ACC112 (cell line): Measurements from ENCODE around the gene TEX261.

Source experiments
- H2AFZ ChIP-seq: fragments of 200-600 bp; sonication (generic); one replicate; pipeline ENCODE4 v1.6.0; 2017; ENCODE audit warnings: antibody characterized with exemption, low read length; ENCODE audit not compliant: unreplicated experiment
- H3K27ac ChIP-seq: fragments of 200-600 bp; sonication (generic); 2 replicates; pipeline ENCODE4 v1.5.1; 2014; ENCODE audit warnings: low read depth, mild to moderate bottlenecking, antibody characterized with exemption, low read length, moderate library complexity
- H3K27me3 ChIP-seq: fragments of 200-600 bp; sonication (generic); 2 replicates; pipeline ENCODE4 v1.6.1; 2014; ENCODE audit warnings: mild to moderate bottlenecking, antibody characterized with exemption, low read length, moderate library complexity, mixed read lengths; ENCODE audit not compliant: insufficient read depth
- H3K36me3 ChIP-seq: fragments of 200-600 bp; sonication (generic); 2 replicates; pipeline ENCODE4 v1.6.1; 2016; ENCODE audit warnings: mild to moderate bottlenecking, antibody characterized with exemption, low read length, moderate library complexity, mixed read lengths; ENCODE audit not compliant: insufficient read depth
- H3K4me1 ChIP-seq: fragments of 200-600 bp; sonication (generic); one replicate; pipeline ENCODE4 v1.6.1; 2016; ENCODE audit warnings: low read length, mixed read lengths; ENCODE audit not compliant: insufficient read depth, unreplicated experiment, control insufficient read depth
- H3K4me3 ChIP-seq: fragments of 200-600 bp; sonication (generic); 2 replicates; pipeline ENCODE4 v1.5.1; 2014; ENCODE audit warnings: mild to moderate bottlenecking, low read depth, low read length
- H3K79me2 ChIP-seq: fragments of 200-600 bp; sonication (generic); one replicate; pipeline ENCODE4 v1.6.0; 2016; ENCODE audit warnings: low read length; ENCODE audit not compliant: control insufficient read depth, unreplicated experiment, insufficient read depth

Gene TEX261

GRCh38 chr2:70988151-70988550, 6.5 kb downstream of the TEX261 start:
- no peak overlapping the region for H3K4me3 ChIP-seq
- H3K79me2 ChIP-seq: peaks cover 6% of the 10 kb centered on the region
- H3K36me3 ChIP-seq: peaks cover 5% of the 10 kb centered on the region; the same call in 1 of the 2 replicates
- no peak overlapping the region for H2AFZ ChIP-seq
- peaks cover 4% of the 10 kb centered on the region for H3K4me1 ChIP-seq
- no peak overlapping the region for H3K27ac ChIP-seq
- H3K27me3 ChIP-seq: no peaks in the 10 kb centered on the region

DNA sequence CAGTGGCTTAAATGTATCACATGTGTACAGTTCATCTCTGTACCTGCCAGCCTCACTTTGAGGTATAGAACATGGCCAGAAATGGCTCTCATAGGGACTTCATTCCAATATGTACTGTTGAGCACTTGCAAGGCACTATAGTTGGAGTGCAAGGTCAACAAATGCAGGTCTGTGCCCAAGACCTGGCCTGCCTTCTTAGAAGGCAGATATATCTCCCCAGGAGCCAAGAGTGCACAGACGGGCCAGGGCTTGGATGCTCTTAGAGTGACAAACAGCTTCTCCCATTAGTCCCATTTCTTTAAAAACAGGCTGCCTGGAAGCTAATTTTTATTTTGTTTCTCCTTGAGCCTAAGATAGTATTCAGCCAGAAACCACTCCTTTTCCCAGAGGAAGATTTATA, 7.3 kb downstream of the TEX261 start:
- H3K79me2 ChIP-seq: no peaks in the 10 kb centered on the region
- no peak overlapping the region for H3K4me3 ChIP-seq
- H3K27ac ChIP-seq: no peak overlapping the region
- H3K4me1 ChIP-seq: no peaks in the 10 kb centered on the region
- H3K36me3 ChIP-seq: peaks cover 5% of the 10 kb centered on the region; the same call in 1 of the 2 replicates
- no peak overlapping the region for H2AFZ ChIP-seq
- no peaks in the 10 kb centered on the region for H3K27me3 ChIP-seq

DNA sequence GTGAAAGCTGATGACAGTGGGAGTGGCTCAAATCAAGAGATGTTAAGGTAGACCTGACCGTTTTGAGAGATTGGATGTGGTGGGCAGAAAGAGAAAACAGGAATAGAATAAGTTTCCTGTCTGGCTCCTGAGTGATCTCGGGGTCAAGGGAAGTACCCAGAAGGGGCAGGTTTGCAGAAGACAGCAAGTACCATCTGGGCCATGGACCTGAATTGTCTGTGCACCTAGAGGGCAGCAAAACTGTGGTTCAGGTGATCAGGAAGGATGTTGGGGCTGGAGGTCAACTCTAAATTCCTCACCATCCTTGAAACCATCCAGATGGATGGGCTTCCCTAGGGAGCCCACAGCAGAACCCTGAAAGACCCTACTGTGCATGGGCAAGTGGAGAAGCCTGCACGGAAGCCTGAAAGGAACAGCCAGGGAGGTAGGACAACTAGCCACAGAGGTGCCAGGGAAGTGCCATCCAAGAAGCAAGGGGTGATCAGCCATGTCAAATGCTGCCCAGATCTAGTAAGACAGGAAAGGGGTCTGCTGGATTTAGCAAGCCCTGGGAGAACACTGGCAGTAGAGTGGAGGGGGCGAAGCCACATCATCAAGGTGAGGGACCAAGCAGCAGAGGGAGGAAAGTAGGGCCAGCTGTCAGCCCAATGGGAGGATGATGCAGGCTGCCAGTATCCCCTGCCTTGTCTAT, 8.0 kb downstream of the TEX261 start:
- peaks cover 5% of the 10 kb centered on the region; the same call in 1 of the 2 replicates for H3K36me3 ChIP-seq
- H3K4me1 ChIP-seq: no peaks in the 10 kb centered on the region
- no peaks in the 10 kb centered on the region for H3K27me3 ChIP-seq
- H2AFZ ChIP-seq: no peak overlapping the region
- H3K27ac ChIP-seq: no peak overlapping the region
- H3K4me3 ChIP-seq: no peak overlapping the region
- H3K79me2 ChIP-seq: no peaks in the 10 kb centered on the region

DNA sequence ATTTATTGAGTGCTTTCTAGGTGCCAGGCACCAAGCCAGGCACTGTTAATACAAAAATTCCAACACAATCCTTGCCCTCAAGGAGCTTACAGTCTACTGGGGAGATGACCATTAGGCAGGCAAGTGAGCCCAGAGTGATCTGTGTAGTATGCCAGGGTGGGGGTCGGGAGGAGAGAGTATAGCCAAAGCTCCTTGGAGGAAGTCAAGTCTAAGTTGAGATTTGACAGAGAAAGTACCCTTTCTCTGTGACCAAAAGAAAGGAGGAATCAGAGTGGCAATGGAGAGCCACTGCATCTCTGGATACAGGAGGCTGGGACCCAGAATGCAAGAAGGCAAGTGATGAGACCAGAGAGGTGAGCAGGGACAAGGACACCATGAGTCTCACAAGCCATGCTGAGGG, 8.7 kb downstream of the TEX261 start:
- Histone ChIP-seq H3K4me1 (no peaks in the 10 kb centered on the region), H3K27ac (no peak overlapping the region), H3K27me3 (no peaks in the 10 kb centered on the region), H3K79me2 (no peaks in the 10 kb centered on the region), H3K4me3 (no peak overlapping the region), H2AFZ (no peak overlapping the region), H3K36me3 (peaks cover 5% of the 10 kb centered on the region; the same call in 1 of the 2 replicates)

GRCh38 chr2:70985283-70985688, 9.4 kb downstream of the TEX261 start:
- H3K79me2 ChIP-seq: no peaks in the 10 kb centered on the region
- H2AFZ ChIP-seq: no peak overlapping the region

GRCh38 chr2:70984576-70985282, 9.9 kb downstream of the TEX261 start:
- Histone ChIP-seq H3K79me2 (no peaks in the 10 kb centered on the region), H3K4me1 (no peaks in the 10 kb centered on the region), H3K27me3 (no peaks in the 10 kb centered on the region), H3K36me3 (peaks cover 5% of the 10 kb centered on the region; the same call in 1 of the 2 replicates), H3K4me3 (no peak overlapping the region), H3K27ac (no peak overlapping the region), H2AFZ (no peak overlapping the region)

More at GRCh38 chr2:70985283-70985688, 9.4 kb downstream of the TEX261 start:
- no peak overlapping the region for H3K27ac ChIP-seq
- H3K27me3 ChIP-seq: no peaks in the 10 kb centered on the region
- peaks cover 5% of the 10 kb centered on the region; the same call in 1 of the 2 replicates for H3K36me3 ChIP-seq
- no peak overlapping the region for H3K4me3 ChIP-seq
- no peaks in the 10 kb centered on the region for H3K4me1 ChIP-seq

- no peaks in the 10 kb centered on the region for H3K27me3 ChIP-seq
- H3K36me3 ChIP-seq: peaks cover 5% of the 10 kb centered on the region; the same call in 1 of the 2 replicates
- H2AFZ ChIP-seq: no peak overlapping the region
- H3K79me2 ChIP-seq: no peaks in the 10 kb centered on the region
- H3K27ac ChIP-seq: no peak overlapping the region
- H3K4me3 ChIP-seq: no peak overlapping the region
- H3K4me1 ChIP-seq: peaks cover under 1% of the 10 kb centered on the region
These were observed 10.5 kb downstream of the TEX261 start for GRCh38 chr2:70984228-70984575.

- H3K27ac ChIP-seq: no peak overlapping the region
- peaks cover 5% of the 10 kb centered on the region for H3K4me1 ChIP-seq
- no peaks in the 10 kb centered on the region for H3K79me2 ChIP-seq
- H3K4me3 ChIP-seq: no peak overlapping the region
- no peaks in the 10 kb centered on the region for H3K27me3 ChIP-seq
- H2AFZ ChIP-seq: no peak overlapping the region
- H3K36me3 ChIP-seq: peaks cover 5% of the 10 kb centered on the region; the same call in 1 of the 2 replicates
These were observed 11.0 kb downstream of the TEX261 start for GRCh38 chr2:70983506-70984227.

- no peak overlapping the region for H3K27ac ChIP-seq
- H3K36me3 ChIP-seq: peaks cover 5% of the 10 kb centered on the region; the same call in 1 of the 2 replicates
- no peaks in the 10 kb centered on the region for H3K27me3 ChIP-seq
- H3K4me3 ChIP-seq: no peak overlapping the region
- no peak overlapping the region for H2AFZ ChIP-seq
- H3K79me2 ChIP-seq: no peaks in the 10 kb centered on the region
- H3K4me1 ChIP-seq: peaks cover 5% of the 10 kb centered on the region
These were observed 11.7 kb downstream of the TEX261 start for GRCh38 chr2:70982971-70983370.

DNA sequence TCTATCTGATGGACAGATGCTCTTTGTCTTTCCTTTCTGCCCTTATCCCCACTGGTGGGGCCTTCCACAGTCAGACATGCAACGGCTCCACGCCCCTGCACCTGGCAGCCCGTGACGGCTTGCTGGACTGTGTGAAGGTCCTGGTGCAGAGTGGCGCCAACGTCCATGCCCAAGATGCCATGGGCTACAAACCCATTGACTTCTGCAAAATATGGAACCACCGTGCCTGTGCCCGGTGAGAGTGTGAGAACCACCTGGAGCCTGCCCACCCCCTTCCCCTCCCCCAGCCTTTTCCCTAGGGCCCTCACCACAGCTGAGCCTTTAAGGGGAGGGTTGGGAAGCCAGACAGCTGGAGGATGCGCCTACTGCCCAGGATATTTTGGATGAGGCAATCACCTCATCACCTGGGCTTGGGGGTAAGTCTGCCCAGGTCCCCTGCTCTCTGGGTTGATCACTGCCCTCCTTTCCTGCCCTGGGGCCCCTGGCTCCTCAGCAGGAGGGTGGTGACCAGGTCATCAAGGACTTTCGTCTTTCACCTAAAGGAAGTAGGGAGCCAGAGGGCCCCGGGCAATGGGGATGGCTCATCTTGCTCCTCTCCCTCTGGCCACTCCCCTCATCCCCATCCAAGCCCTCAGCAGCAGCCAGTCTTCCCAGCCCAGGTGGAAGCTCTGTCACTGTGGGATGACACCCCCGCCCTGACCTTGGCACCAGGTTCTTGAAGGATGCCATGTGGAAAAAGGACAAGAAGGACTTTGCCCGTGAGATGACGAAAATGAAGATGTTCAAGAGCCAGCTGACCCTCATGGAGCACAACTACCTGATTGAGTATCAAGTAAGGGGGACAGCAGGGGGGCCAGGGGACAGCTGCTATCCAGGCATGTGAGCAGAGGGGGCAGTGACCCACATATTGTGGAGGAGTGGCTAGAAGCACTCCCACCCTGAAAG, 12.5 kb downstream of the TEX261 start:
- no peaks in the 10 kb centered on the region for H3K27me3 ChIP-seq
- no peak overlapping the region for H3K4me3 ChIP-seq
- no peak overlapping the region for H3K27ac ChIP-seq
- H2AFZ ChIP-seq: no peak overlapping the region
- H3K36me3 ChIP-seq: peaks cover 5% of the 10 kb centered on the region; the same call in 1 of the 2 replicates
- H3K4me1 ChIP-seq: peaks cover 8% of the 10 kb centered on the region
- no peaks in the 10 kb centered on the region for H3K79me2 ChIP-seq
